ENCODE measurements around the gene FAM83E. TPM values are rescaled to one million over a fixed set of nuclear protein-coding genes. Genes with fewer than 3 reads are reported as not detected.

Gene FAM83E
- total RNA-seq, 2 experiments from 2014 or later, result 3.0 to 3.7 TPM

GRCh38 chr19:48623556-48624066 lies 8.7 kb upstream of the FAM83E start:
- H3K4me1 ChIP-seq (ENCODE audit: insufficient read depth, low read length, poor library complexity, severe bottlenecking), result peaks cover 31% of the 10 kb centered on the region
- peaks cover 17% of the 10 kb centered on the region for H3K79me2 ChIP-seq (ENCODE audit: insufficient read depth, low read depth, low read length)
- TF ChIP-seq CTCF (conservative IDR thresholded peaks at IDR 0.05; ENCODE audit: low read length) (no peak), EZH2phosphoT487 (IDR thresholded peaks at IDR 0.05; ENCODE audit: borderline replicate concordance, low read depth, low read length) (no peak)
- no TSS peak for BruUV-seq (replicated peaks)
- CTCF ChIA-PET (ENCODE audit: unreplicated experiment), result interaction anchor here (0.6 kb wide), 2 partner anchors 10 to 228 kb away, joined by 3 read pairs; no protein-coding TSS in a partner anchor
- POLR2A ChIA-PET, result interaction anchor here (0.6 kb wide), 1 partner anchor 717 kb away, joined by 3 read pairs; no protein-coding TSS in a partner anchor
- peak overlapping the region; percentile 39 for H3K27ac ChIP-seq (ENCODE audit: low read depth, low read length, poor library complexity, severe bottlenecking)
- peak overlapping the region; percentile 78 for H3K4me2 ChIP-seq (ENCODE audit: low read length)
- H3K9me3 ChIP-seq (ENCODE audit: low read length), result no peaks in the 10 kb centered on the region
- peak overlapping the region; percentile 61 for H3K4me3 ChIP-seq (ENCODE audit: low read depth, low read length, poor library complexity, severe bottlenecking)
- peaks cover 16% of the 10 kb centered on the region for H3K36me3 ChIP-seq (ENCODE audit: insufficient read depth, low read length)
- H4K20me1 ChIP-seq (ENCODE audit: insufficient read depth, low read length), result peaks cover under 1% of the 10 kb centered on the region; the same call in 1 of the 2 replicates
- DNase-seq (ENCODE audit: low spot score), result no peak
- intact Hi-C loops (cut with micrococcal nuclease; ENCODE audit: unreplicated experiment), result no loop called here
- H2AFZ ChIP-seq (ENCODE audit: low read length), result peak overlapping the region; percentile 11; the same call in 1 of the 2 replicates
- H3K9me2 ChIP-seq (ENCODE audit: insufficient read depth, low read length), result no peaks in the 10 kb centered on the region

GRCh38 chr19:48619692-48620585 lies 5.1 kb upstream of the FAM83E start:
- peaks cover 47% of the 10 kb centered on the region for H3K36me3 ChIP-seq (ENCODE audit: insufficient read depth, low read length)
- H3K9me3 ChIP-seq (ENCODE audit: low read length), result no peaks in the 10 kb centered on the region
- peak overlapping the region; percentile 21; the same call in 1 of the 2 replicates for H2AFZ ChIP-seq (ENCODE audit: low read length)
- H3K4me1 ChIP-seq (ENCODE audit: insufficient read depth, low read length, poor library complexity, severe bottlenecking), result peaks cover 61% of the 10 kb centered on the region
- BruUV-seq (replicated peaks), result TSS peak; percentile 85
- POLR2A ChIA-PET, result interaction anchor here (1.0 to 1.3 kb wide), 3 partner anchors 11 to 299 kb away, joined by 3 to 6 read pairs (median 5); no protein-coding TSS in a partner anchor
- intact Hi-C loops (cut with micrococcal nuclease; ENCODE audit: unreplicated experiment), result loop anchor here (1.0 kb wide), 2 partner anchors 17 to 94 kb away; partner anchors contain the start of gene DBP
- H3K27ac ChIP-seq (ENCODE audit: low read depth, low read length, poor library complexity, severe bottlenecking), result peak overlapping the region; percentile 72
- CTCF ChIA-PET (ENCODE audit: unreplicated experiment), result no interaction called here
- H3K9me2 ChIP-seq (ENCODE audit: insufficient read depth, low read length), result no peaks in the 10 kb centered on the region
- H3K79me2 ChIP-seq (ENCODE audit: insufficient read depth, low read depth, low read length), result peaks cover 45% of the 10 kb centered on the region
- H4K20me1 ChIP-seq (ENCODE audit: insufficient read depth, low read length), result peaks cover 27% of the 10 kb centered on the region
- DNase-seq (ENCODE audit: low spot score), result no peak
- TF ChIP-seq CTCF (conservative IDR thresholded peaks at IDR 0.05; ENCODE audit: low read length), result no peak; the same call in 1 of the 2 replicates
- no peak for TF ChIP-seq EZH2phosphoT487 (IDR thresholded peaks at IDR 0.05; ENCODE audit: borderline replicate concordance, low read depth, low read length)
- H3K4me3 ChIP-seq (ENCODE audit: low read depth, low read length, poor library complexity, severe bottlenecking), result peak overlapping the region; percentile 88
- H3K4me2 ChIP-seq (ENCODE audit: low read length), result peak overlapping the region; percentile 87

All from OCI-LY7 (cell line).